H1 (cell line): ENCODE data around the gene MAP7. TPM values are rescaled to one million over a fixed set of nuclear protein-coding genes. Genes with fewer than 3 reads are reported as not detected.
A peak's percentile ranks its signal among the peaks of the same experiment; 100 is the strongest.

Experiments used
- CTCF ChIA-PET: fragments of 300-600 bp; sonication (Branson Sonifier 250); formaldehyde crosslinking; loops from one replicate; lab custom pipeline; 2021; ENCODE audit not compliant: partially characterized antibody; lab: Charles Lee
- POLR2A ChIA-PET: fragments of 300-600 bp; sonication (Branson Sonifier 250); formaldehyde crosslinking; loops from one replicate; lab custom pipeline; 2021; ENCODE audit warnings: inconsistent platforms; ENCODE audit not compliant: partially characterized antibody; lab: Charles Lee
- DNase-seq, 2 experiments: peaks; one replicate each; pipeline versions ENCODE4 v3.0.0 to v3.0.0-alpha.2; 2010 to 2022; ENCODE audit warnings: low spot score in 2 of 2, low read depth in 1 of 2, mixed read lengths in 1 of 2
- FAIRE-seq: peaks from 2 replicates; lab custom pipeline; 2011; peaks lifted over from hg19 to GRCh38; lab: Jason Lieb, UNC
- H2AFZ ChIP-seq: 2 replicates; pipeline ENCODE4 v1.8.1; 2012; ENCODE audit warnings: low read length, inconsistent platforms
- H2AK5ac ChIP-seq: 2 replicates; pipeline ENCODE4 v1.6.1; 2013; ENCODE audit warnings: low read depth, low read length
- H2BK120ac ChIP-seq: replicated peaks from 2 replicates; pipeline ENCODE3; 2013; ENCODE audit warnings: low read depth, low read length, inconsistent platforms
- H2BK12ac ChIP-seq: 2 replicates; pipeline ENCODE4 v1.6.1; 2013; ENCODE audit warnings: low read depth, low read length
- H2BK15ac ChIP-seq: 2 replicates; pipeline ENCODE4 v1.6.1; 2013; ENCODE audit warnings: low read length
- H2BK20ac ChIP-seq: 2 replicates; pipeline ENCODE4 v1.6.1; 2013; ENCODE audit warnings: low read length
- H2BK5ac ChIP-seq: 2 replicates; pipeline ENCODE4 v1.6.1; 2013; ENCODE audit warnings: low read depth, low read length
- H3K14ac ChIP-seq: 2 replicates; pipeline ENCODE4 v1.6.1; 2013; ENCODE audit warnings: inconsistent platforms; ENCODE audit not compliant: insufficient read length
- H3K18ac ChIP-seq: 2 replicates; pipeline ENCODE4 v1.6.1; 2013; ENCODE audit warnings: low read length; ENCODE audit errors: extremely low read depth
- H3K23ac ChIP-seq: 2 replicates; pipeline ENCODE4 v1.6.1; 2013; ENCODE audit warnings: inconsistent platforms; ENCODE audit not compliant: insufficient read length
- H3K23me2 ChIP-seq: 2 replicates; pipeline ENCODE4 v1.6.1; 2013; ENCODE audit warnings: low read depth, low read length
- H3K27ac ChIP-seq: 2 replicates; pipeline ENCODE4 v1.6.1; 2011; ENCODE audit warnings: low read depth, low read length, inconsistent platforms
- H3K27me3 ChIP-seq, 4 experiments: replicated peaks in 1 of 4; 1 replicate in 1 of 4; 2 replicates in 3 of 4; pipeline versions ENCODE4 v1.6.1 to v1.8.1; 2011 to 2013; ENCODE audit warnings: low read length in 3 of 4, mild to moderate bottlenecking in 3 of 4, inconsistent platforms in 2 of 4, mixed read lengths in 2 of 4, moderate library complexity in 1 of 4; ENCODE audit not compliant: control insufficient read depth in 3 of 4, insufficient read depth in 3 of 4; ENCODE audit errors: extremely low read depth in 1 of 4
- H3K36me3 ChIP-seq, 4 experiments: 2 replicates each; pipeline versions ENCODE4 v1.6.1 to v1.8.1; 2011 to 2013; ENCODE audit warnings: mild to moderate bottlenecking in 4 of 4, low read length in 3 of 4, moderate library complexity in 2 of 4, control low read depth in 1 of 4, inconsistent platforms in 1 of 4; ENCODE audit not compliant: insufficient read depth in 4 of 4, control insufficient read depth in 2 of 4
- H3K4ac ChIP-seq: replicated peaks from 2 replicates; pipeline ENCODE3; 2013; ENCODE audit warnings: low read length, low read depth, mixed read lengths, inconsistent platforms; ENCODE audit not compliant: insufficient read length
- H3K4me1 ChIP-seq, 4 experiments: replicated peaks in 1 of 4; 1 replicate in 1 of 4; 2 replicates in 3 of 4; pipeline versions ENCODE4 v1.6.1 to v1.8.1; 2011 to 2013; ENCODE audit warnings: low read length in 3 of 4, inconsistent platforms in 2 of 4, mixed read lengths in 1 of 4; ENCODE audit not compliant: insufficient read depth in 4 of 4, control insufficient read depth in 3 of 4
- H3K4me2 ChIP-seq, 2 experiments: 2 replicates each; pipeline versions ENCODE4 v1.6.1 to v1.8.1; 2011 to 2013; ENCODE audit warnings: low read depth in 2 of 2, low read length in 2 of 2, control low read depth in 1 of 2, inconsistent platforms in 1 of 2, mild to moderate bottlenecking in 1 of 2; ENCODE audit not compliant: insufficient read depth in 1 of 2
- H3K4me3 ChIP-seq, 4 experiments: fragments of 200-600, 300-600 bp in 1 of 4; sonication (generic), shearing (Covaris generic), sonication (Bioruptor Twin) in 1 of 4; 2 replicates each; pipeline versions ENCODE4 v1.5.1 to v1.8.1; 2011 to 2016; ENCODE audit warnings: low read length in 4 of 4, low read depth in 3 of 4, control low read depth in 2 of 4, inconsistent platforms in 2 of 4, mild to moderate bottlenecking in 2 of 4, mixed read lengths in 1 of 4, moderate library complexity in 1 of 4; ENCODE audit not compliant: insufficient read depth in 2 of 4; ENCODE audit errors: extremely low read depth in 1 of 4
- H3K56ac ChIP-seq: replicated peaks from 2 replicates; pipeline ENCODE3; 2013; ENCODE audit warnings: low read depth, mild to moderate bottlenecking, mixed read lengths, low read length, inconsistent platforms; ENCODE audit not compliant: insufficient read length
- H3K79me1 ChIP-seq: 2 replicates; pipeline ENCODE4 v1.6.1; 2013; ENCODE audit warnings: low read depth, low read length, control low read depth
- H3K79me2 ChIP-seq, 2 experiments: 2 replicates each; pipeline versions ENCODE4 v1.6.1 to v1.8.1; 2012 to 2013; ENCODE audit warnings: low read length in 2 of 2, mild to moderate bottlenecking in 2 of 2, inconsistent platforms in 1 of 2; ENCODE audit not compliant: insufficient read depth in 2 of 2, control insufficient read depth in 1 of 2
- H3K9ac ChIP-seq, 4 experiments: replicated peaks in 1 of 4; 1 replicate in 1 of 4; 2 replicates in 3 of 4; pipeline versions ENCODE4 v1.6.1 to v1.8.1; 2011 to 2013; ENCODE audit warnings: low read depth in 3 of 4, low read length in 3 of 4, control low read depth in 2 of 4, mild to moderate bottlenecking in 2 of 4, moderate library complexity in 2 of 4, inconsistent platforms in 1 of 4; ENCODE audit errors: extremely low read depth in 1 of 4
- H3K9me3 ChIP-seq, 2 experiments: 2 replicates each; pipeline versions ENCODE4 v1.6.1 to v1.8.1; 2012 to 2013; ENCODE audit warnings: mild to moderate bottlenecking in 2 of 2, moderate library complexity in 2 of 2, control low read depth in 1 of 2, inconsistent platforms in 1 of 2, low read depth in 1 of 2, low read length in 1 of 2, mixed read lengths in 1 of 2; ENCODE audit not compliant: insufficient read depth in 2 of 2
- H4K20me1 ChIP-seq, 2 experiments: replicated peaks in 1 of 2; 2 replicates each; pipeline versions ENCODE3 to v1.8.1; 2011 to 2013; ENCODE audit warnings: inconsistent platforms in 2 of 2, low read length in 2 of 2, mild to moderate bottlenecking in 1 of 2; ENCODE audit not compliant: insufficient read depth in 2 of 2, control insufficient read depth in 1 of 2
- H4K5ac ChIP-seq: 2 replicates; pipeline ENCODE4 v1.6.1; 2013; ENCODE audit warnings: low read length, low read depth, mixed read lengths, inconsistent platforms; ENCODE audit not compliant: insufficient read length
- H4K8ac ChIP-seq: 2 replicates; pipeline ENCODE4 v1.8.0; 2013; ENCODE audit warnings: mild to moderate bottlenecking, moderate library complexity, low read length, inconsistent platforms; ENCODE audit not compliant: insufficient read depth; ENCODE audit errors: extremely low read depth
- H4K91ac ChIP-seq: replicated peaks from 2 replicates; pipeline ENCODE3; 2013; ENCODE audit warnings: low read length, mixed read lengths, inconsistent platforms; ENCODE audit not compliant: insufficient read length
- CREB1 ChIP-seq: IDR thresholded peaks from 2 replicates; pipeline ENCODE4 v1.6.1; 2012; ENCODE audit warnings: inconsistent platforms
- GTF2F1 ChIP-seq: IDR thresholded peaks from 2 replicates; pipeline ENCODE4 v1.6.1; 2012; ENCODE audit warnings: low read depth, low read length, improper control_type of control experiment, borderline replicate concordance
- NRF1 ChIP-seq: IDR thresholded peaks from 2 replicates; pipeline ENCODE4 v1.6.1; 2011; ENCODE audit warnings: mild to moderate bottlenecking, low read depth, low read length, improper control_type of control experiment
- RAD21 ChIP-seq, 2 experiments: IDR thresholded peaks in 1 of 2; conservative IDR thresholded peaks in 1 of 2; 2 replicates each; pipeline ENCODE4 v1.6.1; 2011; ENCODE audit warnings: low read depth in 2 of 2, low read length in 2 of 2, improper control_type of control experiment in 1 of 2, inconsistent platforms in 1 of 2, mild to moderate bottlenecking in 1 of 2, moderate library complexity in 1 of 2
- RNF2 ChIP-seq: fragments of 200-900, 300-1000 bp; sonication (generic); IDR thresholded peaks from 2 replicates; pipeline ENCODE4 v1.7.1; 2016; ENCODE audit warnings: borderline replicate concordance, low read depth, mild to moderate bottlenecking, antibody characterized with exemption, low read length; ENCODE audit not compliant: poor library complexity, severe bottlenecking; ENCODE audit errors: missing control alignments
- WGBS, 2 experiments: shearing (Covaris generic) in 1 of 2; methylation state at CpG; one replicate each; pipeline versions ENCODE4 v1.1.6 to v1.1.7; 2013 to 2015; ENCODE audit warnings: low lambda C conversion rate in 2 of 2, mixed read lengths in 2 of 2, inconsistent platforms in 1 of 2, low coverage in 1 of 2, missing lambda C conversion rate in 1 of 2; ENCODE audit not compliant: insufficient replicate concordance in 2 of 2, insufficient coverage in 1 of 2, insufficient read length in 1 of 2; ENCODE audit errors: extremely low coverage in 1 of 2, missing lambda C conversion rate in 1 of 2; 5-methylcytosine and 5-hydroxymethylcytosine counted together
- polyA plus RNA-seq, 7 experiments: library from polyadenylated mRNA; depleted of rRNA in 3 of 7; stranded (reverse) in 5 of 7; unstranded in 2 of 7; fragments of >200 nt in 5 of 7; fragments of 200-250 nt in 2 of 7; gene quantifications; 1 replicate in 5 of 7; 2 replicates in 1 of 7; 4 replicates in 1 of 7; pipeline versions ENCODE4 v1.2.1 to v1.2.3, GENCODE V29; 2011 to 2013; ENCODE audit warnings: missing spikeins in 2 of 7, mixed read lengths in 2 of 7
- total RNA-seq: library from RNA; stranded (reverse); fragmentation: NEBNext Ultra II Directional; extraction: Animal tissue kit (Norgen Biotek cat#: 25700); gene quantifications from 2 replicates; pipeline ENCODE4 v1.2.1, GENCODE V29; 2021

MAP7 gene
- total and polyA plus RNA-seq, 2 of the 8 experiments (the other 6 are each of a cell fraction or from before 2014, with no cell fraction given), result 13.5 to 66.9 TPM

GRCh38 chr6:136499370-136499769 lies 50.9 kb downstream of the MAP7 start:
- Histone ChIP-seq H4K5ac (no peak overlapping the region), H2BK20ac (peak overlapping the region; percentile 83; the same call in 1 of the 2 replicates), H4K20me1 (no peaks in the 10 kb centered on the region), H3K27me3 (no peaks in the 10 kb centered on the region), H3K36me3 (no peaks in the 10 kb centered on the region), H3K4me3 (no peak overlapping the region), H3K4me1 (peaks cover 0 to 24% (median 16%) of the 10 kb centered on the region in 4 experiments; a peak in 6 of 7 replicates), H3K79me1 (no peaks in the 10 kb centered on the region), H3K4me2 (no peak overlapping the region), H2BK12ac (0 out of 2 replicates have a peak overlapping the region, but pooled peaks have one; percentile 13), H2AFZ (no peak overlapping the region), H3K9me3 (no peaks in the 10 kb centered on the region), H3K56ac (no peak overlapping the region), H3K18ac (no peak overlapping the region), H4K8ac (no peak overlapping the region), H3K23me2 (no peaks in the 10 kb centered on the region), H4K91ac (no peak overlapping the region), H3K4ac (no peak overlapping the region), H2BK5ac (peak overlapping the region; percentile 63), H3K79me2 (peaks cover 3 to 61% of the 10 kb centered on the region in 2 experiments), H3K9ac (no peak overlapping the region), H2BK15ac (0 out of 2 replicates have a peak overlapping the region, but pooled peaks have one; percentile 20), H3K27ac (no peak overlapping the region), H2BK120ac (peak overlapping the region; percentile 33), H3K14ac (no peak overlapping the region), H2AK5ac (no peak overlapping the region), H3K23ac (no peak overlapping the region)
- DNase-seq, result no peak
- ChIA-PET POLR2A (no interaction called here), CTCF (interaction anchor here (0.6 to 1.2 kb wide), 5 partner anchors 21 to 124 kb away, joined by 3 to 4 read pairs (median 3); no protein-coding TSS in a partner anchor)
- peak; percentile 68 for FAIRE-seq
- TF ChIP-seq CREB1, result no peak
- no peak for TF ChIP-seq NRF1
- TF ChIP-seq RNF2, result no peak
- TF ChIP-seq RAD21 (IDR thresholded peaks at IDR 0.05 in 1 of 2, conservative IDR thresholded peaks at IDR 0.05 in 1 of 2; ENCODE audit: low read depth in 2 of 2, low read length in 2 of 2), result no peak
- no peak for TF ChIP-seq GTF2F1
- 89% methylated on average over 3 of the region's 3 CpGs; no CpG with 5 or more reads in 1 of the 2 experiments for WGBS, 2 experiments
